OCI-LY3 (cell line): ENCODE measurements around the gene AIFM1.

ENCODE experiments used
- H2AFZ ChIP-seq: fragments of 200-600, 300-600 bp; shearing (Covaris generic); 2 replicates; pipeline ENCODE4 v1.6.0; 2014; ENCODE audit warnings: antibody characterized with exemption, low read depth, low read length
- H3K27ac ChIP-seq: fragments of 200-600, 300-600 bp; sonication (generic); 2 replicates; pipeline ENCODE4 v1.5.1; 2014; ENCODE audit warnings: mild to moderate bottlenecking, low read length, moderate library complexity, mixed read lengths
- H3K27me3 ChIP-seq: fragments of 200-600, 300-600 bp; sonication (generic); 2 replicates; pipeline ENCODE4 v1.6.1; 2014; ENCODE audit warnings: low read depth, low read length, mixed read lengths
- H3K36me3 ChIP-seq: fragments of 200-600, 300-600 bp; sonication (generic); replicated peaks from 2 replicates; pipeline ENCODE3; 2014; ENCODE audit warnings: low read depth, low read length, mixed read lengths
- H3K4me1 ChIP-seq: fragments of 300-600, 200-600 bp; sonication (generic); 2 replicates; pipeline ENCODE4 v1.6.1; 2014; ENCODE audit warnings: low read length, mixed read lengths
- H3K4me2 ChIP-seq: fragments of 200-600, 300-600 bp; sonication (generic); 2 replicates; pipeline ENCODE4 v1.6.1; 2014; ENCODE audit warnings: low read length, mixed read lengths
- H3K4me3 ChIP-seq: fragments of 300-600, 200-600 bp; sonication (generic); 2 replicates; pipeline ENCODE4 v1.5.1; 2014; ENCODE audit warnings: antibody characterized with exemption, mild to moderate bottlenecking, low read length, moderate library complexity
- H3K79me2 ChIP-seq: fragments of 300-600, 200-600 bp; shearing (Covaris generic); 2 replicates; pipeline ENCODE4 v1.6.1; 2014; ENCODE audit warnings: mild to moderate bottlenecking, low read length, mixed read lengths
- H3K9ac ChIP-seq: fragments of 300-600, 200-600 bp; shearing (Covaris generic); 2 replicates; pipeline ENCODE4 v1.6.0; 2014; ENCODE audit warnings: mild to moderate bottlenecking, low read length, moderate library complexity
- H3K9me3 ChIP-seq: fragments of 200-600, 300-600 bp; shearing (Covaris generic); 2 replicates; pipeline ENCODE4 v1.6.1; 2014; ENCODE audit warnings: low read length, mixed read lengths; ENCODE audit not compliant: insufficient read depth
- H4K20me1 ChIP-seq: fragments of 200-600, 300-600 bp; sonication (generic); 2 replicates; pipeline ENCODE4 v1.6.1; 2016; ENCODE audit warnings: low read length, mixed read lengths; ENCODE audit not compliant: insufficient read depth
- CTCF ChIP-seq: fragments of 200-600, 300-600 bp; sonication (generic); IDR thresholded peaks from 2 replicates; pipeline ENCODE4 v1.5.1; 2014; ENCODE audit warnings: antibody characterized with exemption, low read length, low read depth
- EZH2phosphoT487 ChIP-seq: fragments of 200-600 bp; shearing (Covaris generic); IDR thresholded peaks from 2 replicates; pipeline ENCODE4 v1.6.1; 2018; ENCODE audit warnings: antibody characterized with exemption, mixed run types, low read depth

AIFM1 gene

GRCh38 chrX:130125091-130125874 lies 40.4 kb downstream of the AIFM1 start:
- Histone ChIP-seq H3K4me3 (no peak overlapping the region), H4K20me1 (no peaks in the 10 kb centered on the region), H3K9me3 (no peaks in the 10 kb centered on the region), H3K27ac (no peak overlapping the region), H3K36me3 (peaks cover 16% of the 10 kb centered on the region), H3K9ac (no peak overlapping the region), H3K79me2 (no peaks in the 10 kb centered on the region), H3K4me2 (no peak overlapping the region), H2AFZ (no peak overlapping the region), H3K4me1 (peaks cover 6% of the 10 kb centered on the region), H3K27me3 (no peaks in the 10 kb centered on the region)
- TF ChIP-seq EZH2phosphoT487 (no peak), CTCF (no peak)

DNA sequence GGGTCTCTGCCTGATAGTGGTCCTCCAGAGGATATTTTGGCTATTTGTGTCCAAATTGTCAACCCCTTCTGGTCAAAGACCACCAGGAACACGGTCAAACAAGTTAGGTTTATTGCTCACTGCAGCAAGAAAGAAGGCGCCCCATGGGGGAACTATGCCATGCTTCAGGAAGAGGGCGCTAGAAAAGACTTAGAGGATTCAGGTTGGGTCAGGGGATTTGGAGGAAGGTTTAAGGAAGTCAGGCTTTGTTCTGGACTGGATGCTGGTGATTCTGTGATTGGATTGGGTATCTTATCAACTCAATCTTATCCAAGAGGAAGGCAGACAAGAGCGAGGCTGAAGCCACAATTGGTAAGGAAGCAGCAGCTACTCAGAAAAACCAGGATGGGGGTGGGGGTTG lies 41.1 kb downstream of the AIFM1 start:
- Histone ChIP-seq H3K27me3 (no peaks in the 10 kb centered on the region), H3K4me3 (no peak overlapping the region), H2AFZ (no peak overlapping the region), H3K36me3 (peaks cover 14% of the 10 kb centered on the region), H3K4me1 (peaks cover 13% of the 10 kb centered on the region), H3K4me2 (no peak overlapping the region), H3K9me3 (no peaks in the 10 kb centered on the region), H3K9ac (no peak overlapping the region), H4K20me1 (no peaks in the 10 kb centered on the region), H3K27ac (no peak overlapping the region), H3K79me2 (no peaks in the 10 kb centered on the region)
- TF ChIP-seq CTCF = no peak
- no peak for TF ChIP-seq EZH2phosphoT487

DNA sequence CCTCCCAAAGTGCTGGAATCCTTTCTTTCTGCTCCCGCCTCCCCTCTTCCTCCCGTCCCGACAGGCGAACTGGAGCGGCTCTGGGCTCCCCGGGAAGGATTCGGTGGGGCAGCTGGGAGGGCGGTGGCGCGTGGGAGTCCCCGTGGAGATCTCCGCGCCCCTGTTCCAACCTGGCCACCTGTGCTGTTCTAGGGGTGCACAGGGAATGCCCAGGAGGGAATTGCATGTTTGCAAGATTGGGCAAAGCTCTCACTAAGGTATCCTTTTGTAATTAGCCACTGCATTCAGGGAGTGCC lies 44.2 kb downstream of the AIFM1 start:
- peak overlapping the region; percentile 86 for H3K4me2 ChIP-seq
- peaks cover 31% of the 10 kb centered on the region for H3K4me1 ChIP-seq
- H4K20me1 ChIP-seq = no peaks in the 10 kb centered on the region
- H3K27ac ChIP-seq = no peak overlapping the region
- H3K4me3 ChIP-seq = peak overlapping the region; percentile 78
- H3K36me3 ChIP-seq = no peaks in the 10 kb centered on the region
- TF ChIP-seq CTCF (no peak), EZH2phosphoT487 (no peak)
- no peaks in the 10 kb centered on the region for H3K9me3 ChIP-seq
- H3K27me3 ChIP-seq = no peaks in the 10 kb centered on the region
- no peak overlapping the region for H2AFZ ChIP-seq
- H3K9ac ChIP-seq = peak overlapping the region; percentile 75
- no peaks in the 10 kb centered on the region for H3K79me2 ChIP-seq

DNA sequence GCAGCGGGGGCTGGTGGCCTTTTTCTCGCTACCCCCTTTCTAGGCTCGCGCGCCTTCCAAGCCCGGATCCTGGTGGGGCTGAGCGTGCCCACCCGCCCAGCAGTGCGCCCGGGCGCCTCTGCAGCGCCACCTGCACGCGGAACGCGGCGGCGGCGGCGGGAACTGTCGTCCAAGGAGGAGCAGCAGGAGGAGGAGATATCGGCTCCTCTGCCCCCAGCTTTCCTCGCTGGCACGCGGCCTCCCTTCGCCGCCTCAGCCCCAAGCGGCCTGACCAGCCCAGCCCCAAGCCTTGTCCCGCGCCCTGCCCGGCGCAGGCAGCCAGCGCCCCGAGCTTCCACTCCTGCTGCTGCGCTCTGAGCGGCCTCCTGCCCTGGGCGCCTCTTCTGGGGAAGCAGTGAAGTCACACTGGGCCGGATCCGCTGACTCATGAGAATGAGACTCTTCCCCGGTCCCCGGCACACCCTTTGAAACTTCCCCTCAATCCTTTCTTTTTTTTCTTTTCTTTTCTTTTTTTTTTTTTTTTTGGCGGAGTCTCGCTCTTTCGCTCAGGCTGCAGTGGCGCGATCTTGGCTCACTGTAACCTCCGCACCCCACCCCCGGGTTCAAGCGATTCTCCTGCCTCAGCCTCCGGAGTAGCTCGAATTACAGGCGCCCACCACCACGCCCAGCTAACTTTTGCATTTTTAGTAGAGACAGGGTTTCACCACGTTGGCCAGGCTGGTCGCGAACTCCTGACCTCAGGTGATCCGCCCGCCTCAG lies 44.7 kb downstream of the AIFM1 start:
- H4K20me1 ChIP-seq = no peaks in the 10 kb centered on the region
- no peaks in the 10 kb centered on the region for H3K9me3 ChIP-seq
- TF ChIP-seq EZH2phosphoT487 (no peak), CTCF (peak; percentile 68)
- H3K4me1 ChIP-seq = peaks cover 31% of the 10 kb centered on the region
- peak overlapping the region; percentile 50 for H3K27ac ChIP-seq
- peak overlapping the region; percentile 86 for H3K4me2 ChIP-seq
- peak overlapping the region; percentile 71; the same call in 1 of the 2 replicates for H2AFZ ChIP-seq
- no peaks in the 10 kb centered on the region for H3K36me3 ChIP-seq
- peak overlapping the region; percentile 78 for H3K4me3 ChIP-seq
- H3K27me3 ChIP-seq = no peaks in the 10 kb centered on the region
- H3K79me2 ChIP-seq = no peaks in the 10 kb centered on the region
- H3K9ac ChIP-seq = peak overlapping the region; percentile 75
